Measurements from ENCODE around the gene C4orf50.

The C4orf50 gene

GRCh38 chr4:5916229-5916628, 102.0 kb downstream of the C4orf50 start:
- in situ Hi-C loops (cut with HindIII; ENCODE audit: low pct_ligation_motif_present, low sequenced_read_pairs): no loop called here
- no peak for DNase-seq
- Histone ChIP-seq H3K27me3 (replicated peaks) (no peaks in the 10 kb centered on the region), H3K27ac (no peak overlapping the region), H3K4me3 (ENCODE audit: low read depth, low read length) (no peak overlapping the region), H3K36me3 (replicated peaks) (no peaks in the 10 kb centered on the region)
- TF ChIP-seq, protein P1, sequence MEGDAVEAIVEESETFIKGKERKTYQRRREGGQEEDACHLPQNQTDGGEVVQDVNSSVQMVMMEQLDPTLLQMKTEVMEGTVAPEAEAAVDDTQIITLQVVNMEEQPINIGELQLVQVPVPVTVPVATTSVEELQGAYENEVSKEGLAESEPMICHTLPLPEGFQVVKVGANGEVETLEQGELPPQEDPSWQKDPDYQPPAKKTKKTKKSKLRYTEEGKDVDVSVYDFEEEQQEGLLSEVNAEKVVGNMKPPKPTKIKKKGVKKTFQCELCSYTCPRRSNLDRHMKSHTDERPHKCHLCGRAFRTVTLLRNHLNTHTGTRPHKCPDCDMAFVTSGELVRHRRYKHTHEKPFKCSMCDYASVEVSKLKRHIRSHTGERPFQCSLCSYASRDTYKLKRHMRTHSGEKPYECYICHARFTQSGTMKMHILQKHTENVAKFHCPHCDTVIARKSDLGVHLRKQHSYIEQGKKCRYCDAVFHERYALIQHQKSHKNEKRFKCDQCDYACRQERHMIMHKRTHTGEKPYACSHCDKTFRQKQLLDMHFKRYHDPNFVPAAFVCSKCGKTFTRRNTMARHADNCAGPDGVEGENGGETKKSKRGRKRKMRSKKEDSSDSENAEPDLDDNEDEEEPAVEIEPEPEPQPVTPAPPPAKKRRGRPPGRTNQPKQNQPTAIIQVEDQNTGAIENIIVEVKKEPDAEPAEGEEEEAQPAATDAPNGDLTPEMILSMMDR (IDR thresholded peaks at IDR 0.05; ENCODE audit: low read depth, low read length, missing control alignments): no peak

DNA sequence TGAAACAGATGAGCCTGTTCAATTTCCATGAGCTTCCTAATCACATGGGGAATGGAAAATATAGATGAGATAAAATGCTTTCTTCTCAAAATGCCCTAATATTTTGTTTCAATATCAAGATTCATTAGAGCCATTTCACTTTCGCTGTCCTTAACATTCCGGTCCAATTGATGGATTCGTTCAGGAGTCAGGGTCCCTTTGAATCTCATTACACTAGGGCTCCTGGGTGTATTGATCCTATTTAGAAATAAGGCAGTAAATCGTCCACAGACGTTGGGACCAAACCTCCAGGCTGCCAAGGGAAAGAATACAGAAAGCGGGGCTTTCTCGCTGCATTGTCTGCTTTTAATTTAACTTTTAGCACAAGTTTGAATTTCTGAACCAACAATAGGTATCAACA, 104.8 kb downstream of the C4orf50 start:
- H3K27ac ChIP-seq: no peak overlapping the region
- TF ChIP-seq, protein P1 (IDR thresholded peaks at IDR 0.05; ENCODE audit: low read depth, low read length, missing control alignments): no peak
- no peaks in the 10 kb centered on the region for H3K27me3 ChIP-seq (replicated peaks)
- no peaks in the 10 kb centered on the region for H3K36me3 ChIP-seq (replicated peaks)
- no peak for DNase-seq
- in situ Hi-C loops (cut with HindIII; ENCODE audit: low pct_ligation_motif_present, low sequenced_read_pairs): no loop called here
- H3K4me3 ChIP-seq (ENCODE audit: low read depth, low read length): no peak overlapping the region

- H3K4me3 ChIP-seq (ENCODE audit: low read depth, low read length): no peak overlapping the region
- no peaks in the 10 kb centered on the region for H3K27me3 ChIP-seq (replicated peaks)
- in situ Hi-C loops (cut with HindIII; ENCODE audit: low pct_ligation_motif_present, low sequenced_read_pairs): no loop called here
- no peak overlapping the region for H3K27ac ChIP-seq
- H3K36me3 ChIP-seq (replicated peaks): no peaks in the 10 kb centered on the region
- TF ChIP-seq, protein P1 (IDR thresholded peaks at IDR 0.05; ENCODE audit: low read depth, low read length, missing control alignments): no peak
- DNase-seq: no peak
These were observed 105.6 kb downstream of the C4orf50 start for GRCh38 chr4:5912614-5913019.

DNA sequence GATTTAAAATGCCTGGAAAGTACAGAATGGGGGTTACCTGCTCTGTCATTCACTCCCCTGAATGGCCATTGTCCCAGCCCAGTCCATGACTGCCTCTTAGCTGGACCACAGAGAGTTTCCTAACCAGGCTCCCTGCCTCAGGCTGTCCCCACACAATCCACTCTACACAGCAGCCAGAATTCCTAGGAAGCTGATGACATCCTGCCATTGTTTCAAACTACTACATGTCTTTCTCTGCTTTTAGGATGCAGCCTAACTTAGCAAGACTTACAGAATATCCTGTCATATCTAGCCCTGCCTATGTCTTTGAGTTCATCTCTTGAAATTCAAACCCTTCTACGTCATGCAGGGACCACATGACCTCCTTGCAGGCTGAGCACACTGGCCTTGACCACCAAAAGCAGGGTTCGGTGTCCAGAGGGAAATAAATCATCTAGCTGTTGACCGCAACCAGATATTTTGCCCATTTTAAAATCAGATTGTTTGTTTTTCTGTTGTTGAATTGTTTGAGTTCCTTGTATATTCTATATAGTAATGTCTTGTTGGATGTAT, 109.3 kb downstream of the C4orf50 start:
- Histone ChIP-seq H3K27ac (no peak overlapping the region), H3K27me3 (replicated peaks) (no peaks in the 10 kb centered on the region), H3K36me3 (replicated peaks) (no peaks in the 10 kb centered on the region), H3K4me3 (ENCODE audit: low read depth, low read length) (no peak overlapping the region)
- in situ Hi-C loops (cut with HindIII; ENCODE audit: low pct_ligation_motif_present, low sequenced_read_pairs): no loop called here
- no peak for DNase-seq
- TF ChIP-seq, protein P1 (IDR thresholded peaks at IDR 0.05; ENCODE audit: low read depth, low read length, missing control alignments): no peak

DNA sequence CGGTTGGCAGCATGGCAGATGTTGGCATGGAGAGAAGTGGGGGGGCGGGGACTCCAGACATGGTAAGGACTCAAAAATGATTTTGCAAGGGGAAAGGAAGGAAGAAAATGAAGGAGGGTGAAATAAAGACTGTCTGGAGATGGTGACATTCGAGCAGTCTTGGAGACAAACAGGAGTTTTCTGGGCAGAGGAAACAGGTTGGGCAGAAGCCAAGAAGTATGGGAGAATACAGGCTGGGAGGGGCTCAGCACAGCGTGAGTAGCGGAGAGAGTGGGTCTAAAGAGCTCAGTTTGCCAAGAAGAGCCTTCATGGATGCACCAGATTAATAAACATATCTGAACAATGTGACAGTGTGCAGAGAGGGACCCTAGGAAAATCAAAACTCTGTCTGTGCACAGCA, 112.0 kb downstream of the C4orf50 start:
- no peak overlapping the region for H3K4me3 ChIP-seq (ENCODE audit: low read depth, low read length)
- H3K36me3 ChIP-seq (replicated peaks): no peaks in the 10 kb centered on the region
- DNase-seq: no peak
- in situ Hi-C loops (cut with HindIII; ENCODE audit: low pct_ligation_motif_present, low sequenced_read_pairs): no loop called here
- no peak overlapping the region for H3K27ac ChIP-seq
- H3K27me3 ChIP-seq (replicated peaks): no peaks in the 10 kb centered on the region
- TF ChIP-seq, protein P1 (IDR thresholded peaks at IDR 0.05; ENCODE audit: low read depth, low read length, missing control alignments): no peak

DNA sequence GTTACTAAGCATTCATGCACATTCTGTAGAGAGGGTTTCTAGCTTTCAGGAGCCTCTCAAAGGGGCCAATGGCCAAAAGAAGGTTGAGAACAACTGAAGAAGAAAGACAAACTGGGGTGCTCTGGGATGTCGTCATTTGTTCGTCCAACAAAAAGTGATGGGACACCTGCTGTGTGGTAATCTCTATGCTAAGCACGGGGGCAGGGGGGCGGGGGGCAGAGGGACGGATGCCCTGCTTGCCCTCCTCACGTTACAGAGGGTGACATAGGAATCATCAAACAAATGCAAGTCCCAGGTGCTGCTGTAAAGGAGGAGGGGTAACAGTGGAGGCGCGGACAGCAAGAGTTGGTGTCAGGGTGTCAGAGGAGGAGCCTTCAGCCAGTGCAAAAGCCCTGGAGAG, 112.5 kb downstream of the C4orf50 start:
- Histone ChIP-seq H3K27me3 (replicated peaks) (no peaks in the 10 kb centered on the region), H3K36me3 (replicated peaks) (no peaks in the 10 kb centered on the region), H3K4me3 (ENCODE audit: low read depth, low read length) (no peak overlapping the region), H3K27ac (no peak overlapping the region)
- no peak for DNase-seq
- in situ Hi-C loops (cut with HindIII; ENCODE audit: low pct_ligation_motif_present, low sequenced_read_pairs): no loop called here
- TF ChIP-seq, protein P1 (IDR thresholded peaks at IDR 0.05; ENCODE audit: low read depth, low read length, missing control alignments): no peak
